Activated CD4-positive, alpha-beta T cell treated with anti-CD3 and anti-CD28 coated beads for 36 hours (primary cell): ENCODE results near the gene WWP2. TPM values are rescaled to one million over a fixed set of nuclear protein-coding genes. Genes with fewer than 3 reads are reported as not detected.

Experiments
- ATAC-seq: fragments of 200-7000 bp; cut with Tn5 transposase; one replicate; pipeline ENCODE4 v1.10.0; 2021; ENCODE audit warnings: mild to moderate bottlenecking, moderate library complexity
- CTCF ChIA-PET: fragments of 350-600 bp; sonication (Branson Sonifier 250); formaldehyde crosslinking; loops from one replicate; lab custom pipeline; 2021; ENCODE audit warnings: antibody characterized with exemption; lab: Charles Lee
- POLR2A ChIA-PET: fragments of 350-600 bp; sonication (Branson Sonifier 250); formaldehyde crosslinking; loops from one replicate; lab custom pipeline; 2021; ENCODE audit warnings: antibody characterized with exemption, inconsistent platforms; lab: Charles Lee
- DNase-seq: peaks from one replicate; pipeline ENCODE4 v3.0.0-alpha.2; 2020
- H3K27ac Mint-ChIP-seq: one replicate; pipeline ENCODE4 v1.8.0; 2021; ENCODE audit warnings: mixed read lengths
- H3K27me3 Mint-ChIP-seq: one replicate; pipeline ENCODE4 v1.8.0; 2021; ENCODE audit warnings: mixed read lengths
- H3K36me3 Mint-ChIP-seq: one replicate; pipeline ENCODE4 v1.8.0; 2021; ENCODE audit warnings: low read depth, mixed read lengths
- H3K4me1 Mint-ChIP-seq: one replicate; pipeline ENCODE4 v1.8.0; 2021; ENCODE audit warnings: mixed read lengths
- H3K4me3 Mint-ChIP-seq: one replicate; pipeline ENCODE4 v1.8.0; 2021; ENCODE audit warnings: mild to moderate bottlenecking, moderate library complexity, mixed read lengths
- H3K9me3 Mint-ChIP-seq: one replicate; pipeline ENCODE4 v1.8.0; 2021; ENCODE audit warnings: low read depth, mixed read lengths
- intact Hi-C, 2 experiments: fragments of 100-400 bp; cut with DNase I in 1 of 2; cut with micrococcal nuclease in 1 of 2; formaldehyde crosslinking; loops; one replicate each; pipeline versions ENCODE4 v1.14.2 to v1.15.1; 2022 to 2024; cut with DNase I, micrococcal nuclease
- total RNA-seq, 2 experiments: library from RNA; stranded (reverse); gene quantifications; one replicate each; pipeline ENCODE4 v1.2.3, GENCODE V29; 2021

WWP2 gene
- total RNA-seq, 2 experiments from 2014 or later = 43.3 to 44.6 TPM

GRCh38 chr16:69830534-69831211, 68.5 kb downstream of the WWP2 start:
- Mint-ChIP-seq H3K36me3 (peaks cover 5% of the 10 kb centered on the region), H3K4me1 (peaks cover 7% of the 10 kb centered on the region), H3K27ac (no peak overlapping the region), H3K27me3 (no peaks in the 10 kb centered on the region), H3K4me3 (no peak overlapping the region), H3K9me3 (no peaks in the 10 kb centered on the region)
- no peak for DNase-seq
- ChIA-PET POLR2A (no interaction called here), CTCF (interaction anchor here (0.6 to 1.1 kb wide), 2 partner anchors 28 to 849 kb away, joined by 3 read pairs; no protein-coding TSS in a partner anchor)
- intact Hi-C loops = no loop called here
- no peak for ATAC-seq

- no peak for ATAC-seq
- Mint-ChIP-seq H3K4me3 (no peak overlapping the region), H3K27me3 (no peaks in the 10 kb centered on the region), H3K9me3 (no peaks in the 10 kb centered on the region), H3K36me3 (peaks cover 5% of the 10 kb centered on the region), H3K27ac (no peak overlapping the region), H3K4me1 (peaks cover 7% of the 10 kb centered on the region)
- DNase-seq = no peak
- intact Hi-C loops = no loop called here
- ChIA-PET CTCF (interaction anchor here (0.7 to 1.1 kb wide), 2 partner anchors 23 to 28 kb away, joined by 3 read pairs; no protein-coding TSS in a partner anchor), POLR2A (no interaction called here)
Observed at GRCh38 chr16:69831212-69832123, 69.3 kb downstream of the WWP2 start.

DNA sequence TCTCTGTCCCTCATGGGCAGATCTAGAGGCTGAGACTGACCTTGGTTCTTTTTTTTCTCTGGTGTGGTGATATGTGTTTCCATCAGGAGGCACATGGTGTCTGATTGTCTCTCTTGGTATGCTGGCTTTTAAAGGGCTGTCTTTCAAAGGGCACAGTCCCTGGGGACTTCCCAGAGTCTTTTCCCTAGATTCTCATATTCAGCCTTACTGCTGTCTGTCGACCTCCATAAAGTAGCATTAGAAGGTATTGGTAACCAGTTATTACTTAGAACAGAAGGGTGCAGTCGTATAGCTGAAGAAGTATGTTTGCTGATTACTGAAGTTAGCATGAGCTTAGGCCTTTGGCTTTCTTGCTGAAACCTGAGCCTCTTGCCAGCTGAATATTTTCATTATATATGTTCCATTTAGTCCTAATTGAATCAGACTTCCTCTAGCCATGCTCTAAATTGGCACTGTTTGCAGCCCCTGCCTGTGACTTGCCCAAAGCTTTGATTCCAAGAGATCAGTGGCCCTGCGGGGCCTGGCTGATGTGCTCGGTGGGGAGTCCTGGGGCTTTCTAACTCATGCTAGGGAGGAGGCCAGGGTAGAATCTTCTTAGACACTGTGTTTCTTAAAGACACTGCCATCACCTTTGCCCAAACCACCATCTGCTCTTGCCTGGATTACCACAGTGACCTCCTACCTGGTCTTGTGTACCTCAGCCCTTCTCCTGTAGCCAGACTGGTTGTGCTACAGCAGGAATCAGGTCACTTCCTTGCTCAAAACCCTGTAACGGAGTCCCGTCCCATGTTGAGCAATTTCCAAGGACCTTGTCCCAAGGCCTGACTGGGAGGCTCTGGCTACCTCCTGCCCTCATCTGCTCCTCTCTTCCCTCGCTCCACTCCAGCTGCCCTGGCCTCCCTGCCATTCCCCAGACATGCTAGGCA, 71.5 kb downstream of the WWP2 start:
- ATAC-seq = no peak
- no peaks in the 10 kb centered on the region for H3K27me3 Mint-ChIP-seq
- H3K4me1 Mint-ChIP-seq = peaks cover 7% of the 10 kb centered on the region
- POLR2A ChIA-PET = no interaction called here
- H3K4me3 Mint-ChIP-seq = no peak overlapping the region
- no peaks in the 10 kb centered on the region for H3K9me3 Mint-ChIP-seq
- H3K27ac Mint-ChIP-seq = no peak overlapping the region
- CTCF ChIA-PET = no interaction called here
- no peak for DNase-seq
- intact Hi-C loops = no loop called here
- peaks cover 8% of the 10 kb centered on the region for H3K36me3 Mint-ChIP-seq

GRCh38 chr16:69834807-69835466, 72.8 kb downstream of the WWP2 start:
- CTCF ChIA-PET = interaction anchor here (0.6 to 0.9 kb wide), 2 partner anchors 96 to 251 kb away, joined by 3 to 5 read pairs; no protein-coding TSS in a partner anchor
- POLR2A ChIA-PET = no interaction called here
- no peak for ATAC-seq
- H3K27me3 Mint-ChIP-seq = no peaks in the 10 kb centered on the region
- H3K9me3 Mint-ChIP-seq = no peaks in the 10 kb centered on the region
- intact Hi-C loops = no loop called here
- no peak overlapping the region for H3K27ac Mint-ChIP-seq
- H3K36me3 Mint-ChIP-seq = peaks cover 5% of the 10 kb centered on the region
- H3K4me3 Mint-ChIP-seq = no peak overlapping the region
- peaks cover 7% of the 10 kb centered on the region for H3K4me1 Mint-ChIP-seq
- no peak for DNase-seq

DNA sequence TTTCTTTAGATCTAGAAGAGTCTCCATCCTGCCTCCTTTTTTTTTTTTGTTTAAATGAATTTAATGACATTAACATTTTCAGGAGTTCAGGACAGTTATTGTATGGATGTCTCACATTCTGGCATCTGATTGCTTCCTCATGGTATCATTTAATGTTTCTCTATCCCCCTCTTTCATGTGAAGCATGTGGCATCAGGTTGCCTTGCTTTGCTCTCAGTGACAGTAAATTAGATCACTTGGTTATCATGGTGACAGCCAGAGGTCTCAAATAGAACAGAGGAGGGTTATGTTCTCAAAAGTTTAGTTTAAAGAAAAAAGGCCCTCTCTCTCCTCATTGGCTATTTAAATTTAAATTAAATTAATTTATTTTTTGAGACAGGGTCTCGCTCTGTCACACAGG, 74.1 kb downstream of the WWP2 start:
- ChIA-PET POLR2A (no interaction called here), CTCF (no interaction called here)
- no peaks in the 10 kb centered on the region for H3K9me3 Mint-ChIP-seq
- H3K4me1 Mint-ChIP-seq = peaks cover 7% of the 10 kb centered on the region
- H3K27me3 Mint-ChIP-seq = no peaks in the 10 kb centered on the region
- peaks cover 6% of the 10 kb centered on the region for H3K36me3 Mint-ChIP-seq
- DNase-seq (no peak), ATAC-seq (no peak)
- H3K27ac Mint-ChIP-seq = no peak overlapping the region
- H3K4me3 Mint-ChIP-seq = no peak overlapping the region
- intact Hi-C loops = no loop called here

- DNase-seq = no peak
- H3K36me3 Mint-ChIP-seq = peaks cover 6% of the 10 kb centered on the region
- peaks cover 4% of the 10 kb centered on the region for H3K4me1 Mint-ChIP-seq
- no peaks in the 10 kb centered on the region for H3K27me3 Mint-ChIP-seq
- no peaks in the 10 kb centered on the region for H3K9me3 Mint-ChIP-seq
- no peak overlapping the region for H3K4me3 Mint-ChIP-seq
- CTCF ChIA-PET = no interaction called here
- POLR2A ChIA-PET = no interaction called here
- no peak for ATAC-seq
- no peak overlapping the region for H3K27ac Mint-ChIP-seq
- intact Hi-C loops = no loop called here
Observed at GRCh38 chr16:69837380-69837779, 75.2 kb downstream of the WWP2 start.

DNA sequence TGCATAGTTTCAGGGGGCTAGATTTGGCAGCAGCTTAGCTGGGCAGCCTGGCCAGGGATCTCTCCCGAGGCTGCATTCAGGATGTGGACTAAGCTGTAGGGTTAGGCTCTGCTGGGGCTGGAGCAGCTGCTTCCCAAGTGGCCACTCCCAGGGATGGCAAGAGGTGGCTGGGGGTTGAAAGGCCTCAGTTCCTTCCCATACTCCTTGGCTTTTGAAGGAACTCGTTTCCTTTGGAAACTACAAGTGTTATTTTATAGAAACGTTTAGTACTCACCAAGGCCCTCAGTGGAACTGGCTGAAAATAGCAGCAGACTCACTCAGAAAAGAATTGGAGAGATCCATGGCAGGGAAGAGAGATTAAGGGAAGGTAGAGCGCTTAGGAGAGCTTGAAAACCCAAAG, 76.4 kb downstream of the WWP2 start:
- no peak overlapping the region for H3K4me3 Mint-ChIP-seq
- ChIA-PET POLR2A (interaction anchor here (0.5 kb wide), 1 partner anchor 66 kb away, joined by 3 read pairs; no protein-coding TSS in a partner anchor), CTCF (no interaction called here)
- H3K36me3 Mint-ChIP-seq = peaks cover 10% of the 10 kb centered on the region
- H3K27ac Mint-ChIP-seq = no peak overlapping the region
- DNase-seq (no peak), ATAC-seq (no peak)
- peaks cover 4% of the 10 kb centered on the region for H3K4me1 Mint-ChIP-seq
- H3K9me3 Mint-ChIP-seq = no peaks in the 10 kb centered on the region
- no peaks in the 10 kb centered on the region for H3K27me3 Mint-ChIP-seq
- intact Hi-C loops = no loop called here

GRCh38 chr16:69839240-69839688, 77.1 kb downstream of the WWP2 start:
- Mint-ChIP-seq H3K9me3 (no peaks in the 10 kb centered on the region), H3K36me3 (peaks cover 12% of the 10 kb centered on the region), H3K27ac (no peak overlapping the region), H3K27me3 (no peaks in the 10 kb centered on the region), H3K4me1 (peaks cover under 1% of the 10 kb centered on the region), H3K4me3 (no peak overlapping the region)
- ChIA-PET CTCF (no interaction called here), POLR2A (no interaction called here)
- intact Hi-C loops = no loop called here
- ATAC-seq (no peak), DNase-seq (no peak)

GRCh38 chr16:69839798-69840409, 77.8 kb downstream of the WWP2 start:
- Mint-ChIP-seq H3K4me3 (no peak overlapping the region), H3K4me1 (no peaks in the 10 kb centered on the region), H3K27me3 (no peaks in the 10 kb centered on the region), H3K9me3 (no peaks in the 10 kb centered on the region), H3K36me3 (peaks cover 12% of the 10 kb centered on the region), H3K27ac (no peak overlapping the region)
- no peak for ATAC-seq
- intact Hi-C loops = no loop called here
- CTCF ChIA-PET = no interaction called here
- POLR2A ChIA-PET = no interaction called here
- no peak for DNase-seq

- H3K4me1 Mint-ChIP-seq = no peaks in the 10 kb centered on the region
- ATAC-seq = no peak
- intact Hi-C loops = no loop called here
- no peak for DNase-seq
- no peaks in the 10 kb centered on the region for H3K9me3 Mint-ChIP-seq
- ChIA-PET CTCF (interaction anchor here (1.2 kb wide), 1 partner anchor 10 kb away, joined by 3 read pairs; no protein-coding TSS in a partner anchor), POLR2A (no interaction called here)
- no peak overlapping the region for H3K4me3 Mint-ChIP-seq
- H3K27me3 Mint-ChIP-seq = no peaks in the 10 kb centered on the region
- no peak overlapping the region for H3K27ac Mint-ChIP-seq
- peaks cover 13% of the 10 kb centered on the region for H3K36me3 Mint-ChIP-seq
Observed at GRCh38 chr16:69840975-69841374, 78.8 kb downstream of the WWP2 start.
